GM18498 (cell line): ENCODE results near the gene TGFBR3.

Source experiments
- ATAC-seq: cut with Tn5 transposase; IDR thresholded peaks from one replicate; pipeline ENCODE4 v1.9.1; 2021; ENCODE audit warnings: mild to moderate bottlenecking, moderate library complexity; ENCODE audit not compliant: unreplicated experiment

The TGFBR3 gene

GRCh38 chr1:91885716-91886506 lies at the start of gene TGFBR3:
Gene TGFBR3, minus strand, starts transcription at chr1:91886151. Its CDS starts 24,620 bp downstream, at chr1:91861531.
- peak; percentile 75 for ATAC-seq

- no peak for ATAC-seq
These were observed 43.3 kb upstream of the TGFBR3 start for GRCh38 chr1:91929250-91929649.

- ATAC-seq = no peak
These were observed 42.1 kb upstream of the TGFBR3 start for GRCh38 chr1:91928026-91928425.

GRCh38 chr1:91925644-91926435 lies 39.9 kb upstream of the TGFBR3 start:
- no peak for ATAC-seq

- no peak for ATAC-seq
These were observed 38.2 kb upstream of the TGFBR3 start for GRCh38 chr1:91924146-91924545.

GRCh38 chr1:91919962-91920361 lies 34.0 kb upstream of the TGFBR3 start:
- ATAC-seq = no peak

GRCh38 chr1:91916811-91917460 lies 31.0 kb upstream of the TGFBR3 start:
- no peak for ATAC-seq

GRCh38 chr1:91916046-91916445 lies 30.1 kb upstream of the TGFBR3 start:
- ATAC-seq = no peak

GRCh38 chr1:91913018-91913417 lies 27.1 kb upstream of the TGFBR3 start:
- no peak for ATAC-seq

GRCh38 chr1:91912266-91912665 lies 26.3 kb upstream of the TGFBR3 start:
- no peak for ATAC-seq

GRCh38 chr1:91901231-91901630 lies 15.3 kb upstream of the TGFBR3 start:
- ATAC-seq = no peak

- ATAC-seq = no peak
These were observed 14.6 kb upstream of the TGFBR3 start for GRCh38 chr1:91900562-91900961.

- ATAC-seq = no peak
These were observed 11.1 kb upstream of the TGFBR3 start for GRCh38 chr1:91897016-91897415.

- no peak for ATAC-seq
These were observed 10.0 kb upstream of the TGFBR3 start for GRCh38 chr1:91895832-91896556.

GRCh38 chr1:91894036-91894761 lies 8.2 kb upstream of the TGFBR3 start:
- no peak for ATAC-seq

GRCh38 chr1:91891969-91892368 lies 6.0 kb upstream of the TGFBR3 start:
- no peak for ATAC-seq

GRCh38 chr1:91891454-91891853 lies 5.5 kb upstream of the TGFBR3 start:
- ATAC-seq = no peak

- ATAC-seq = no peak
These were observed 3.9 kb upstream of the TGFBR3 start for GRCh38 chr1:91889717-91890459.

GRCh38 chr1:91885213-91885715 lies 687 bp downstream of the TGFBR3 start:
- peak; percentile 8 for ATAC-seq
